Measurements from ENCODE around the gene RASGEF1B.

DNA sequence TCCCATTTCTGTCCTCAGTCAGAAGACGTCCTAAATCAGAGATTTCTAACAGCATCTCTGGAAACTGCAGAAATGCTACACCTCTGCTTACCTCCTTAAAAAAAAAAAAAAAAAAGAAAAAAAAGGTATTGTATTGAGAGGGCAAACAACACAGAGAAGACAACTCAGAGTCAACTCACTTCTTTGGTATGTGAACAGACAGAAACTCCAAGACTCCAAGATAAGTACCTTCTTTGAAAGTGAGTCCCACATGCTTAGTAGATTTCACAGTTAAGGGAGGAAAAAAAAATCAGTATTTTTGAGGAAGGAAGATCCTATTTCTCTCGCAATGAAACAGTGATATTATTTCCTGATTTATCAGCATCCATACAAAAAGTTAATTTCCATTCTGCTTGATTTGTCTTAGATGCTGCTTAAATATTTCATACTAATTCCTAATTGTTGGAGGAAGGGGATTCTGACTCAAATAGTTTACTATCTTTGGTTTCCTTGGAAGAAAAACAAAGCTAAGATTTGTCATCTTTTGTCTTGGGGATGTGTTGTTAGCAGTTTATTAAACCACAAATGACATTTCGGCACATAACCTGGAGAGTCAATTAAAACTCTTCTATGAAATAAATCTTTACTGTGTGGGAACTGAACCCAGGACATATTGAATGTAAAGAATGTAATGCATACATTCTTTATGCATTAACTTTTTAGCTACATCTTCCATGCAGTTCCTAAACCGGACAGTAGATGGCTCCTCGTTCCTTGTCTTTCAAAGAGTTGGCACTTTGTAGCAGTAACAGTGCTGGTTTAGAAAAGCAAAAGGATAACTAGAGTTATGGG lies 4.7 kb downstream of the RASGEF1B start:
- TF ChIP-seq, protein P1, sequence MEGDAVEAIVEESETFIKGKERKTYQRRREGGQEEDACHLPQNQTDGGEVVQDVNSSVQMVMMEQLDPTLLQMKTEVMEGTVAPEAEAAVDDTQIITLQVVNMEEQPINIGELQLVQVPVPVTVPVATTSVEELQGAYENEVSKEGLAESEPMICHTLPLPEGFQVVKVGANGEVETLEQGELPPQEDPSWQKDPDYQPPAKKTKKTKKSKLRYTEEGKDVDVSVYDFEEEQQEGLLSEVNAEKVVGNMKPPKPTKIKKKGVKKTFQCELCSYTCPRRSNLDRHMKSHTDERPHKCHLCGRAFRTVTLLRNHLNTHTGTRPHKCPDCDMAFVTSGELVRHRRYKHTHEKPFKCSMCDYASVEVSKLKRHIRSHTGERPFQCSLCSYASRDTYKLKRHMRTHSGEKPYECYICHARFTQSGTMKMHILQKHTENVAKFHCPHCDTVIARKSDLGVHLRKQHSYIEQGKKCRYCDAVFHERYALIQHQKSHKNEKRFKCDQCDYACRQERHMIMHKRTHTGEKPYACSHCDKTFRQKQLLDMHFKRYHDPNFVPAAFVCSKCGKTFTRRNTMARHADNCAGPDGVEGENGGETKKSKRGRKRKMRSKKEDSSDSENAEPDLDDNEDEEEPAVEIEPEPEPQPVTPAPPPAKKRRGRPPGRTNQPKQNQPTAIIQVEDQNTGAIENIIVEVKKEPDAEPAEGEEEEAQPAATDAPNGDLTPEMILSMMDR (conservative IDR thresholded peaks at IDR 0.05; ENCODE audit: low read length), result peak; percentile 99
- no peak for TF ChIP-seq EZH2phosphoT487 (IDR thresholded peaks at IDR 0.05; ENCODE audit: borderline replicate concordance, low read depth, low read length)

All from OCI-LY7 (cell line).